RWPE2 (cell line): ENCODE data around the gene FFAR1.

Experiments
- ATAC-seq: fragments of 200-7000 bp; cut with Tn5 transposase; 3 replicates; pipeline ENCODE4 v1.9.1; 2021; ENCODE audit warnings: low read depth
- DNase-seq: peaks from one replicate; pipeline ENCODE4 v3.0.0-alpha.2; 2020; ENCODE audit warnings: low spot score
- H3K27ac ChIP-seq: fragments of 450-650 bp; 2 replicates; pipeline ENCODE4 v1.5.1; 2017; ENCODE audit warnings: mild to moderate bottlenecking; ENCODE audit not compliant: poor library complexity, severe bottlenecking
- H3K27me3 ChIP-seq: fragments of 250-450 bp; sonication (Bioruptor Pico); 2 replicates; pipeline ENCODE4 v1.5.1; 2021; ENCODE audit warnings: mild to moderate bottlenecking, moderate library complexity; ENCODE audit not compliant: insufficient read depth, poor library complexity, severe bottlenecking
- H3K36me3 ChIP-seq: fragments of 250-450 bp; sonication (Bioruptor Pico); 2 replicates; pipeline ENCODE4 v1.5.1; 2020; ENCODE audit warnings: low read depth, mild to moderate bottlenecking, moderate library complexity
- H3K4me1 ChIP-seq: fragments of 250-450 bp; sonication (Bioruptor Pico); 2 replicates; pipeline ENCODE4 v1.5.1; 2021; ENCODE audit warnings: mild to moderate bottlenecking, moderate library complexity; ENCODE audit not compliant: insufficient read depth, poor library complexity, severe bottlenecking
- H3K4me3 ChIP-seq: fragments of 250-450 bp; sonication (Bioruptor Pico); 2 replicates; pipeline ENCODE4 v1.5.1; 2021; ENCODE audit warnings: mild to moderate bottlenecking, moderate library complexity; ENCODE audit not compliant: severe bottlenecking
- H3K9me3 ChIP-seq: fragments of 250-450 bp; sonication (Bioruptor Pico); 2 replicates; pipeline ENCODE4 v1.5.1; 2021; ENCODE audit warnings: mild to moderate bottlenecking, moderate library complexity; ENCODE audit not compliant: severe bottlenecking
- TF ChIP-seq, protein P1 (sequence below): fragments of 450-650 bp; IDR thresholded peaks from one replicate; pipeline ENCODE4 v1.5.1; 2017; ENCODE audit warnings: mild to moderate bottlenecking, moderate library complexity; ENCODE audit not compliant: poor library complexity, severe bottlenecking

FFAR1 gene

DNA sequence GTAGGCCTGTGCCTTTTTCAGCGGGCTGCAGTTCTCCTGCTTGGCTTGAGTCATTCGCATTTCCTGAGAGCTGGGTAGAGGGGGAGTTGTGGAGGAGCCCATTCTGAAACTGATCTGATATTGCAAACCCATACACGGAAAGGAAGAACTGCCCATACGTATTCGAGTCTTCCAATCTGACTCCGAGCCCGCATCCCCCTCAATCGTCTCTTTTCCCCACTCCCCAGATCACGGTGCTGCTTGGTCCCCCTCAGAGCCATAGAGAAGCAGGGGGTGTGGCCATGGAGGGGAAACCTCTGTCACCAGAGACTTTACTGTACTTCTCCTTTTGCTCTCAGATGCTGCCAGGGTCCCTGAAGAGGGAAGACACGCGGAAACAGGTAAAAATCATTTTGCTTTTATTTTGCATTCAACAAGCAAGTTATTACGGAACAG lies 18.8 kb upstream of the FFAR1 start, which contains the start of gene CD22:
Gene CD22, plus strand, starts transcription at position 337 of the 435 bp plus-strand sequence. CDS start 2,854 bp downstream, outside the sequence.
- Histone ChIP-seq H3K27me3 (no peaks in the 10 kb centered on the region), H3K4me3 (no peak within 1 kb of the TSS), H3K27ac (no peak within 1 kb of the TSS), H3K9me3 (no peaks in the 10 kb centered on the region), H3K4me1 (no peaks in the 10 kb centered on the region), H3K36me3 (no peaks in the 10 kb centered on the region)
- ATAC-seq (no peak), DNase-seq (no peak)
- TF ChIP-seq, protein P1, sequence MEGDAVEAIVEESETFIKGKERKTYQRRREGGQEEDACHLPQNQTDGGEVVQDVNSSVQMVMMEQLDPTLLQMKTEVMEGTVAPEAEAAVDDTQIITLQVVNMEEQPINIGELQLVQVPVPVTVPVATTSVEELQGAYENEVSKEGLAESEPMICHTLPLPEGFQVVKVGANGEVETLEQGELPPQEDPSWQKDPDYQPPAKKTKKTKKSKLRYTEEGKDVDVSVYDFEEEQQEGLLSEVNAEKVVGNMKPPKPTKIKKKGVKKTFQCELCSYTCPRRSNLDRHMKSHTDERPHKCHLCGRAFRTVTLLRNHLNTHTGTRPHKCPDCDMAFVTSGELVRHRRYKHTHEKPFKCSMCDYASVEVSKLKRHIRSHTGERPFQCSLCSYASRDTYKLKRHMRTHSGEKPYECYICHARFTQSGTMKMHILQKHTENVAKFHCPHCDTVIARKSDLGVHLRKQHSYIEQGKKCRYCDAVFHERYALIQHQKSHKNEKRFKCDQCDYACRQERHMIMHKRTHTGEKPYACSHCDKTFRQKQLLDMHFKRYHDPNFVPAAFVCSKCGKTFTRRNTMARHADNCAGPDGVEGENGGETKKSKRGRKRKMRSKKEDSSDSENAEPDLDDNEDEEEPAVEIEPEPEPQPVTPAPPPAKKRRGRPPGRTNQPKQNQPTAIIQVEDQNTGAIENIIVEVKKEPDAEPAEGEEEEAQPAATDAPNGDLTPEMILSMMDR, result no peak

DNA sequence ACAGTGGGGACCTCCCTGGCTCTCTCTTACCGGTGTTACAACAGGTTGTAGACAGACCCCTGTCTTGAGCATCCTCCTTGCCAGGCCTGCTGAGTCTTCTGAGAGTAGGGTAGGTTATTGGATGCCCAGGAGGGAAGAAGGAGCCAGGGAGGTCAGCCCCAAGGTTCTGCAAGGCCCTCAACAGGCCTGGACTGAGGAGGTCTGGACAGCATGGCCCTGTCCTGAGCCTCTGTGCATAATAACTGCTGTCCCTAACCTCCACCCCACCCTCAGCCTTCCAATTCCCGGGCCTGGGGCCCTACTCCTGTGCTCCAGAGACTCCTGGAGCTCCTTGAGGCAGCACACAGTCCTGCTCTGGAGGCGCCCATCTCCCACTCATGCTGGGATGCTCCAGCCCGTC lies 18.4 kb upstream of the FFAR1 start:
- no peak overlapping the region for H3K27ac ChIP-seq
- TF ChIP-seq, protein P1, result no peak
- H3K36me3 ChIP-seq, result no peaks in the 10 kb centered on the region
- ATAC-seq (no peak), DNase-seq (no peak)
- H3K27me3 ChIP-seq, result no peaks in the 10 kb centered on the region
- no peak overlapping the region for H3K4me3 ChIP-seq
- no peaks in the 10 kb centered on the region for H3K4me1 ChIP-seq
- no peaks in the 10 kb centered on the region for H3K9me3 ChIP-seq

DNA sequence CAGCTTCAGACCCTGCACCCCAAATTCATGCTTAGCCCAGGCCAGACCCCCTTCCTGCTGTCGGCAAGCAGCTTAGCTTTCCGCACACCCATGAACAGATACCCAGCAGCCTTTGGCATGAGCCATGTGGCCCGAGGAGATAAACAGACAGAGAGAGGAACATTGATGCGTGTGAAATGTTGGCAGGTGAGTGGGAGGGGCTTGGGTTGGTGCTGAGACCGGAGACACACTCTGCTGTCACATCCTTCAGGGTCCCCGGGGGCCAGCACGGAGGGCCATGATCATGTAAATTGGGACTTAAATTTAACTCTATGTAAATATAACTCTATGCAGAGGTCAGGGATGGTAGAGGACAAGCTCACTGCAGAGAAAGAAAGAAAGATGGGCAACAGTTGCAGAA lies 17.2 kb upstream of the FFAR1 start:
- no peaks in the 10 kb centered on the region for H3K36me3 ChIP-seq
- no peak for DNase-seq
- H3K27ac ChIP-seq, result no peak overlapping the region
- no peaks in the 10 kb centered on the region for H3K9me3 ChIP-seq
- no peaks in the 10 kb centered on the region for H3K4me1 ChIP-seq
- TF ChIP-seq, protein P1, result no peak
- ATAC-seq, result no peak
- H3K4me3 ChIP-seq, result no peak overlapping the region
- H3K27me3 ChIP-seq, result no peaks in the 10 kb centered on the region

- no peaks in the 10 kb centered on the region for H3K4me1 ChIP-seq
- DNase-seq (no peak), ATAC-seq (no peak)
- no peak overlapping the region for H3K27ac ChIP-seq
- H3K27me3 ChIP-seq, result no peaks in the 10 kb centered on the region
- TF ChIP-seq, protein P1, result no peak
- H3K9me3 ChIP-seq, result no peaks in the 10 kb centered on the region
- no peaks in the 10 kb centered on the region for H3K36me3 ChIP-seq
- no peak overlapping the region for H3K4me3 ChIP-seq
These were observed 16.0 kb upstream of the FFAR1 start for GRCh38 chr19:35331551-35332214.

DNA sequence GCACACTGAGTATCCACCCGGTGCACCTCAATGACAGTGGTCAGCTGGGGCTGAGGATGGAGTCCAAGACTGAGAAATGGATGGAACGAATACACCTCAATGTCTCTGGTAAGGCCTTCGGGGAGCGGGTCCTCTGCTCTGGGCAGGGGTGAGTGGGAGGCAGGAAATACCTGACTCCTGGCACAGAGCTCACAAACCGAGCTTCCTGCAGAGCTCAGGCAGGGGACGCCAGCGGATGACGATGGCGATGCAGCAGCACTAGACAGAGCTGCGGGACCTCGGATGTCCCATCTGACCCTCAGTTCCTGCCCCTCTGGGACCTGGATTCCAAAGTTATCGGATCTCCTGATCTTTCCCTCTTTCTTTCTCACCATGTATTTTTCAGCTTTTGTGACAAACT lies 14.9 kb upstream of the FFAR1 start:
- no peaks in the 10 kb centered on the region for H3K27me3 ChIP-seq
- no peaks in the 10 kb centered on the region for H3K4me1 ChIP-seq
- ATAC-seq (no peak), DNase-seq (no peak)
- H3K9me3 ChIP-seq, result no peaks in the 10 kb centered on the region
- TF ChIP-seq, protein P1, result no peak
- no peaks in the 10 kb centered on the region for H3K36me3 ChIP-seq
- no peak overlapping the region for H3K4me3 ChIP-seq
- H3K27ac ChIP-seq, result no peak overlapping the region
